Keratinocyte (primary cell): Measurements from ENCODE around the gene NFYA.

Experiments used
- EZH2 ChIP-seq: IDR thresholded peaks from one replicate; pipeline ENCODE4 v1.6.1; 2012; ENCODE audit warnings: inconsistent platforms, mild to moderate bottlenecking, low read length, moderate library complexity
- TF ChIP-seq, protein P1 (sequence below), 3 experiments: IDR thresholded peaks in 1 of 3; conservative IDR thresholded peaks in 1 of 3; optimal IDR thresholded peaks in 1 of 3; 2 replicates in 2 of 3; 3 replicates in 1 of 3; pipeline versions ENCODE3 to v1.5.1; 2011; ENCODE audit warnings: low read length in 3 of 3, mild to moderate bottlenecking in 3 of 3, moderate library complexity in 2 of 3, control low read depth in 1 of 3, inconsistent platforms in 1 of 3; ENCODE audit not compliant: insufficient read depth in 2 of 3; ENCODE audit errors: extremely low read depth in 1 of 3

- TF ChIP-seq, protein P1, sequence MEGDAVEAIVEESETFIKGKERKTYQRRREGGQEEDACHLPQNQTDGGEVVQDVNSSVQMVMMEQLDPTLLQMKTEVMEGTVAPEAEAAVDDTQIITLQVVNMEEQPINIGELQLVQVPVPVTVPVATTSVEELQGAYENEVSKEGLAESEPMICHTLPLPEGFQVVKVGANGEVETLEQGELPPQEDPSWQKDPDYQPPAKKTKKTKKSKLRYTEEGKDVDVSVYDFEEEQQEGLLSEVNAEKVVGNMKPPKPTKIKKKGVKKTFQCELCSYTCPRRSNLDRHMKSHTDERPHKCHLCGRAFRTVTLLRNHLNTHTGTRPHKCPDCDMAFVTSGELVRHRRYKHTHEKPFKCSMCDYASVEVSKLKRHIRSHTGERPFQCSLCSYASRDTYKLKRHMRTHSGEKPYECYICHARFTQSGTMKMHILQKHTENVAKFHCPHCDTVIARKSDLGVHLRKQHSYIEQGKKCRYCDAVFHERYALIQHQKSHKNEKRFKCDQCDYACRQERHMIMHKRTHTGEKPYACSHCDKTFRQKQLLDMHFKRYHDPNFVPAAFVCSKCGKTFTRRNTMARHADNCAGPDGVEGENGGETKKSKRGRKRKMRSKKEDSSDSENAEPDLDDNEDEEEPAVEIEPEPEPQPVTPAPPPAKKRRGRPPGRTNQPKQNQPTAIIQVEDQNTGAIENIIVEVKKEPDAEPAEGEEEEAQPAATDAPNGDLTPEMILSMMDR (optimal IDR thresholded peaks at IDR 0.05 in 1 of 3, IDR thresholded peaks at IDR 0.05 in 1 of 3, conservative IDR thresholded peaks at IDR 0.05 in 1 of 3; ENCODE audit: extremely low read depth in 1 of 3, insufficient read depth in 2 of 3, low read length in 3 of 3) = no peak
- no peak for TF ChIP-seq EZH2
These were observed 3.2 kb downstream of the NFYA start for GRCh38 chr6:41075651-41076626.
